ENCODE data around the gene IL7R.

IL7R gene

GRCh38 chr5:35856765-35857351, at the start of gene IL7R:
IL7R (plus strand) TSS chr5:35856891; CDS start chr5:35856978, 87 bp downstream.
- DNase-seq: no peak

- DNase-seq: no peak
Observed at GRCh38 chr5:35810601-35811000, 46.1 kb upstream of the IL7R start.

- DNase-seq: no peak
Observed at GRCh38 chr5:35811108-35811741, 45.5 kb upstream of the IL7R start.

- no peak for DNase-seq
Observed at GRCh38 chr5:35813521-35813920, 43.2 kb upstream of the IL7R start.

GRCh38 chr5:35815089-35815936, 41.4 kb upstream of the IL7R start:
- no peak for DNase-seq

GRCh38 chr5:35816881-35817521, 39.7 kb upstream of the IL7R start:
- no peak for DNase-seq

GRCh38 chr5:35819026-35819425, 37.7 kb upstream of the IL7R start:
- no peak for DNase-seq

- no peak for DNase-seq
Observed at GRCh38 chr5:35819668-35820067, 37.0 kb upstream of the IL7R start.

GRCh38 chr5:35820735-35821134, 36.0 kb upstream of the IL7R start:
- no peak for DNase-seq

- no peak for DNase-seq
Observed at GRCh38 chr5:35821513-35821912, 35.2 kb upstream of the IL7R start.

- DNase-seq: no peak
Observed at GRCh38 chr5:35822511-35822910, 34.2 kb upstream of the IL7R start.

- DNase-seq: no peak
Observed at GRCh38 chr5:35823347-35824098, 33.2 kb upstream of the IL7R start.

GRCh38 chr5:35826056-35826455, 30.6 kb upstream of the IL7R start:
- DNase-seq: no peak

- no peak for DNase-seq
Observed at GRCh38 chr5:35826554-35826953, 30.1 kb upstream of the IL7R start.

GRCh38 chr5:35828082-35828598, 28.6 kb upstream of the IL7R start:
- DNase-seq: no peak

GRCh38 chr5:35830587-35830986, 26.1 kb upstream of the IL7R start:
- no peak for DNase-seq

- DNase-seq: no peak
Observed at GRCh38 chr5:35832762-35833161, 23.9 kb upstream of the IL7R start.

- no peak for DNase-seq
Observed at GRCh38 chr5:35833224-35833623, 23.5 kb upstream of the IL7R start.

- no peak for DNase-seq
Observed at GRCh38 chr5:35835796-35836742, 20.6 kb upstream of the IL7R start.

- no peak for DNase-seq
Observed at GRCh38 chr5:35838370-35839042, 18.2 kb upstream of the IL7R start.

- DNase-seq: no peak
Observed at GRCh38 chr5:35842856-35843255, 13.8 kb upstream of the IL7R start.

All from activated CD4-positive, CD25-positive, alpha-beta regulatory T cell treated with anti-CD3 and anti-CD28 coated beads, Interleukin-2, amount 50 U/mL, for 72 hours (primary cell).